Heart right ventricle (tissue), 16 donors: ENCODE results near the gene STK11. TPM values are rescaled to one million over a fixed set of nuclear protein-coding genes. Genes with fewer than 3 reads are reported as not detected.
"Not testable (repeated sequence)": the region's sequence is repeated elsewhere in the genome, so short reads cannot be mapped to it uniquely, and the experiment has no call there.

Experiments used
- ATAC-seq, 8 donors: fragments of 200-7000 bp; cut with Tn5 transposase; one replicate each; pipeline ENCODE4 v1.9.1; 2020; ENCODE audit warnings: mild to moderate bottlenecking in 8 of 8, moderate library complexity in 8 of 8, moderate number of reproducible peaks in 1 of 8
- DNase-seq, 2 donors: peaks; one replicate each; pipeline ENCODE4 v3.0.0-alpha.2; 2020
- H3K27ac ChIP-seq, 10 donors: fragments of 200-600 bp; sonication (generic) in 2 of 10; one replicate each; pipeline versions ENCODE4 v1.5.0 to v1.8.0; 2020 to 2022; ENCODE audit warnings: mild to moderate bottlenecking in 3 of 10
- H3K27me3 ChIP-seq, 7 donors: fragments of 200-600 bp; one replicate each; pipeline ENCODE4 v1.8.0; 2021 to 2022; ENCODE audit warnings: mild to moderate bottlenecking in 2 of 7
- H3K36me3 ChIP-seq, 9 donors: fragments of 200-600 bp; sonication (generic) in 1 of 9; one replicate each; pipeline versions ENCODE4 v1.5.0 to v1.8.0; 2020 to 2022; ENCODE audit warnings: mild to moderate bottlenecking in 2 of 9
- H3K4me1 ChIP-seq, 9 donors: fragments of 200-600 bp; sonication (generic) in 1 of 9; one replicate each; pipeline versions ENCODE4 v1.5.0 to v1.8.0; 2020 to 2022; ENCODE audit warnings: mild to moderate bottlenecking in 4 of 9
- H3K4me3 ChIP-seq, 10 donors: fragments of 200-600 bp; sonication (generic) in 2 of 10; one replicate each; pipeline versions ENCODE4 v1.5.0 to v1.8.0; 2020 to 2022; ENCODE audit warnings: mild to moderate bottlenecking in 7 of 10, moderate library complexity in 2 of 10
- H3K9me3 ChIP-seq, 11 donors: fragments of 200-600 bp in 10 of 11; sonication (generic) in 2 of 11; one replicate each; pipeline versions ENCODE4 v1.5.0 to v1.8.0; 2013 to 2022; ENCODE audit warnings: mild to moderate bottlenecking in 2 of 11, control low read depth in 1 of 11, moderate library complexity in 1 of 11
- CTCF ChIP-seq, 9 donors: fragments of 200-600 bp; sonication (generic) in 2 of 9; IDR thresholded peaks; one replicate each; pipeline versions ENCODE4 v1.5.0 to v1.8.0; 2021 to 2022; ENCODE audit warnings: antibody characterized with exemption in 9 of 9, mild to moderate bottlenecking in 5 of 9, moderate library complexity in 1 of 9
- WGBS, 2 donors: extraction: QIAGEN DNeasy Blood & Tissue Kit; methylation state at CpG; one replicate each; pipeline ENCODE4 v1.1.7; 2013; ENCODE audit warnings: inconsistent platforms in 1 of 2; 5-methylcytosine and 5-hydroxymethylcytosine counted together
- intact Hi-C, 10 donors: fragments of 100-400 bp; cut with DNase I; formaldehyde crosslinking; loops; one replicate each; pipeline versions ENCODE4 v1.11.1 to v1.14.2; 2022
- polyA plus RNA-seq, 2 donors: library from polyadenylated mRNA; stranded (reverse); fragments of 200-250 nt; gene quantifications; one replicate each; pipeline ENCODE4 v1.2.3, GENCODE V29; 2013
- total RNA-seq, 10 donors: library from RNA; stranded (reverse); fragmentation: NEBNext Ultra II Directional in 3 of 10; extraction: Animal tissue kit (Norgen Biotek cat#: 25700) in 3 of 10; gene quantifications; one replicate each; pipeline versions ENCODE4 v1.2.1 to v1.2.4, GENCODE V29; 2021 to 2023
- donor health status: Arrhythmogenic right ventricular cardiomyopathy.
- donor health status: ischemic (EF 13 %, LVEDD 7.1; RV severe dilation, severe dysfunction).
- donor health status: healthy with polysubstance abuse.
- donor health status: DM: no; HTN: yes; CAD: no.
- donor health status: DM: no; HTN: no; CAD: no.
- donor health status: ischemic (EF 25% LVEDD 6.9; RV normal size, moderate dysfunction).
- donor health status: ischemic (EF 25% LVEDD 5.7; RV mildly dilated, moderate dysfunction).
- donor health status: healthy.
- donor health status: DM: yes; HTN: yes; CAD: no.
- donor health status: Ischemic cardiomyopathy.
- donor health status: ischemic (EF 35%, LVEDD 5.7; RV mildly dilated, moderate dysfunction).
- donor health status: nonischemic (EF 11% LVEDD 7.7; RV severe dilation, severe dysfunction).
- donor health status: DM: yes; HTN: yes; CAD: no.
- donor health status: PGD.
- donor health status: ischemic (EF 29% LVEDD 5.4; RV normal size, mild dysfunction).
- donor health status: nonischemic (EF 23%, LVEDD 6.1; RV moderate dilation, normal function).

STK11 gene
- total and polyA plus RNA-seq, 12 donors, result 41.1 to 71.6 (median 46.6) TPM

GRCh38 chr19:1244693-1245451 is 39.3 kb downstream of the STK11 start:
- Histone ChIP-seq H3K27me3 (no peaks in the 10 kb centered on the region), H3K4me3 (peak overlapping the region in 8 of 10 donors; percentile 0 to 90 (median 60)), H3K9me3 (no peaks in the 10 kb centered on the region), H3K27ac (peak overlapping the region; percentile 85 to 100 (median 100)), H3K36me3 (peaks cover 0 to 10% (median 0%) of the 10 kb centered on the region in 9 donors), H3K4me1 (peaks cover 42 to 79% (median 75%) of the 10 kb centered on the region in 9 donors)
- TF ChIP-seq CTCF (IDR thresholded peaks at IDR 0.05), result no peak
- ATAC-seq (peak; percentile 1 to 63 (median 18)), DNase-seq (peak; percentile 76 to 87)
- 16 to 19% methylated on average over 30 to 31 of the region's 31 CpGs for WGBS, 2 donors
- intact Hi-C loops, result loop anchor here in 7 of 10 donors (1.0 to 10.0 kb wide), 6 partner anchors 21 to 320 kb away; partner anchors contain the start of genes ARID3A (in 2 of the 7) and GPX4 (in 1 of the 7)

GRCh38 chr19:1245494-1246264 is 40.1 kb downstream of the STK11 start:
- ATAC-seq (peak in 6 of 8 donors; percentile 14 to 55 (median 24)), DNase-seq (peak; percentile 82 to 83)
- intact Hi-C loops, result loop anchor here in 2 of 10 donors (2.0 to 10.0 kb wide), 2 partner anchors 21 to 321 kb away; partner anchors contain the start of gene ARID3A (in 1 of the 2)
- peak overlapping the region in 6 of 10 donors; percentile 9 to 90 (median 82) for H3K4me3 ChIP-seq
- WGBS, 2 donors, result 40 to 55% methylated on average over 26 of the region's 26 CpGs
- no peak for TF ChIP-seq CTCF (IDR thresholded peaks at IDR 0.05)
- peak overlapping the region; percentile 85 to 100 (median 100) for H3K27ac ChIP-seq
- peaks cover 39 to 73% (median 69%) of the 10 kb centered on the region in 9 donors for H3K4me1 ChIP-seq
- no peaks in the 10 kb centered on the region for H3K9me3 ChIP-seq
- peaks cover 0 to 13% (median 0%) of the 10 kb centered on the region in 9 donors for H3K36me3 ChIP-seq
- no peaks in the 10 kb centered on the region for H3K27me3 ChIP-seq

GRCh38 chr19:1246265-1247087 is 40.9 kb downstream of the STK11 start:
- H3K27ac ChIP-seq, result peak overlapping the region; percentile 85 to 100 (median 100)
- 65% methylated on average over 26 to 27 of the region's 27 CpGs for WGBS, 2 donors
- DNase-seq, H3K4me3 ChIP-seq, ATAC-seq, H3K27me3 ChIP-seq, H3K9me3 ChIP-seq: not testable (repeated sequence)
- intact Hi-C loops, result loop anchor here in 2 of 10 donors (1.0 to 10.0 kb wide), 2 partner anchors 21 to 322 kb away; partner anchors contain the start of gene ARID3A (in 1 of the 2)
- H3K36me3 ChIP-seq, result peaks cover 0 to 19% (median 2%) of the 10 kb centered on the region in 9 donors
- peaks cover 36 to 72% (median 64%) of the 10 kb centered on the region in 9 donors for H3K4me1 ChIP-seq

GRCh38 chr19:1247748-1248138 is 42.2 kb downstream of the STK11 start:
- WGBS, 2 donors, result 68% methylated on average over 8 of the region's 8 CpGs
- TF ChIP-seq CTCF (IDR thresholded peaks at IDR 0.05), result no peak
- H3K27me3 ChIP-seq, result no peaks in the 10 kb centered on the region
- peak overlapping the region; percentile 78 to 99 (median 94) for H3K4me3 ChIP-seq
- no peaks in the 10 kb centered on the region for H3K9me3 ChIP-seq
- intact Hi-C loops, result loop anchor here in 5 of 10 donors (1.0 to 10.0 kb wide), 3 partner anchors 19 to 323 kb away; partner anchors contain the start of gene ARID3A (in 1 of the 5)
- ATAC-seq, result no peak
- peak overlapping the region; percentile 95 to 100 (median 100) for H3K27ac ChIP-seq
- peaks cover 0 to 24% (median 7%) of the 10 kb centered on the region in 9 donors for H3K36me3 ChIP-seq
- DNase-seq, result no peak
- H3K4me1 ChIP-seq, result peaks cover 36 to 75% (median 66%) of the 10 kb centered on the region in 9 donors
